DND-41 (cell line): Measurements from ENCODE around the gene SLC22A14.

ENCODE experiments used
- ATAC-seq: fragments of 200-7000 bp; cut with Tn5 transposase; 3 replicates; pipeline ENCODE4 v1.9.1; 2021; ENCODE audit warnings: low read depth; ENCODE audit not compliant: insufficient read depth
- DNase-seq: peaks from one replicate; pipeline ENCODE4 v3.0.0-alpha.2; 2020
- H2AFZ ChIP-seq: 2 replicates; pipeline ENCODE4 v1.6.0; 2012; ENCODE audit warnings: low read depth, low read length
- H3K27ac ChIP-seq: 2 replicates; pipeline ENCODE4 v1.5.1; 2012; ENCODE audit warnings: low read length, inconsistent platforms
- H3K27me3 ChIP-seq: fragments of 200-600 bp; sonication (generic); 2 replicates; pipeline ENCODE4 v1.6.0; 2012; ENCODE audit warnings: low read length, mild to moderate bottlenecking, inconsistent platforms; ENCODE audit not compliant: insufficient read depth, poor library complexity
- H3K36me3 ChIP-seq: 2 replicates; pipeline ENCODE4 v1.5.1; 2012; ENCODE audit warnings: low read length, inconsistent platforms; ENCODE audit not compliant: insufficient read depth
- H3K4me1 ChIP-seq: 2 replicates; pipeline ENCODE4 v1.5.1; 2012; ENCODE audit warnings: mild to moderate bottlenecking, low read length; ENCODE audit not compliant: insufficient read depth
- H3K4me2 ChIP-seq: 2 replicates; pipeline ENCODE4 v1.6.0; 2012; ENCODE audit warnings: mild to moderate bottlenecking, moderate library complexity, low read length, inconsistent platforms; ENCODE audit not compliant: insufficient read depth
- H3K4me3 ChIP-seq, 2 experiments: fragments of 200-600 bp in 1 of 2; shearing (Covaris generic) in 1 of 2; 2 replicates each; pipeline ENCODE4 v1.5.1; 2012 to 2016; ENCODE audit warnings: inconsistent platforms in 2 of 2, low read length in 2 of 2, mild to moderate bottlenecking in 2 of 2, low read depth in 1 of 2, moderate library complexity in 1 of 2
- H3K79me2 ChIP-seq: 2 replicates; pipeline ENCODE4 v1.6.0; 2012; ENCODE audit warnings: low read length, inconsistent platforms; ENCODE audit not compliant: insufficient read depth
- H3K9ac ChIP-seq: 2 replicates; pipeline ENCODE4 v1.6.0; 2012; ENCODE audit warnings: low read depth, mild to moderate bottlenecking, inconsistent platforms, low read length, moderate library complexity
- H3K9me3 ChIP-seq: 2 replicates; pipeline ENCODE4 v1.5.1; 2012; ENCODE audit warnings: low read length, moderate library complexity, mild to moderate bottlenecking, inconsistent platforms; ENCODE audit not compliant: insufficient read depth, severe bottlenecking
- H4K20me1 ChIP-seq: 2 replicates; pipeline ENCODE4 v1.6.0; 2012; ENCODE audit warnings: low read length; ENCODE audit not compliant: insufficient read depth
- CTCF ChIP-seq: IDR thresholded peaks from 2 replicates; pipeline ENCODE4 v1.5.1; 2012; ENCODE audit warnings: borderline replicate concordance, low read length, moderate library complexity, mild to moderate bottlenecking; ENCODE audit not compliant: poor library complexity, severe bottlenecking; ENCODE audit errors: extremely low read depth
- EZH2 ChIP-seq: IDR thresholded peaks from 3 replicates; pipeline ENCODE4 v1.6.1; 2012; ENCODE audit warnings: borderline replicate concordance, low read depth, mild to moderate bottlenecking, moderate library complexity, low read length, inconsistent platforms; ENCODE audit not compliant: severe bottlenecking

The SLC22A14 gene

DNA sequence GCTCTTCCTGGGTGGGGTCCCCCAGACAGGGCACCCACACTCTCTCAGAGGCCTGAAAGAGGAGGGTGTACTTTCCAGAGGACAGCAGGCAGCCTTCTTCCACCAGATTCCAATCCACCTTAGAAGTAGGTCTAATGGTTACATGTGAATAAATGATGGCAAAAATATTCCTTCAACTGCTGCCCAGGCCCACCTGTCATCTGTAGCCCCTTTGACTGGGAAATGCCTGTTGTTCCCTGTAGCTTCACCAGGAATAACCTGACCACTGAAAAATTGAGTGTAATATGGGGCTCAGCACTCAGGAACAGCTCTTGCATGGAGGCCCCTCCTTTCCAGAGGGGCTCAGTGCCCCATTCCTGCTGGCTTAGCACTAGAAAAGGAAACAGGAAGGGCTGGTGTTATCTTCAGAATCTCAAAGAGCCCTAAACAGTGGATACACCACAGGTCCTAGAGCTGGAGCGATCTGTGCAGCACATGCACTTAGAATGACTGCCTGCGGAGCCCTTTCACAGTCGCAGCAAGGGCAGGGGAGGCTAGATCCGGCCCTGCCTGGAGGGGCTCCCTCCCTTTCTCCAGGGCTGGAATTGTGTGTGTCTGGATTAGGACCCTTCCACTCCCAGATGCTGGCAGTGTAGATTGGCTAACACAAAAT, 32.1 kb downstream of the SLC22A14 start:
- Histone ChIP-seq H3K27me3 (peaks cover 6% of the 10 kb centered on the region), H3K4me3 (no peak overlapping the region), H3K4me2 (no peak overlapping the region), H3K4me1 (no peaks in the 10 kb centered on the region), H3K36me3 (no peaks in the 10 kb centered on the region), H3K27ac (no peak overlapping the region), H4K20me1 (no peaks in the 10 kb centered on the region), H3K9me3 (no peaks in the 10 kb centered on the region), H3K9ac (no peak overlapping the region), H2AFZ (no peak overlapping the region), H3K79me2 (no peaks in the 10 kb centered on the region)
- TF ChIP-seq EZH2 = no peak
- TF ChIP-seq CTCF = no peak
- ATAC-seq (no peak), DNase-seq (no peak)

DNA sequence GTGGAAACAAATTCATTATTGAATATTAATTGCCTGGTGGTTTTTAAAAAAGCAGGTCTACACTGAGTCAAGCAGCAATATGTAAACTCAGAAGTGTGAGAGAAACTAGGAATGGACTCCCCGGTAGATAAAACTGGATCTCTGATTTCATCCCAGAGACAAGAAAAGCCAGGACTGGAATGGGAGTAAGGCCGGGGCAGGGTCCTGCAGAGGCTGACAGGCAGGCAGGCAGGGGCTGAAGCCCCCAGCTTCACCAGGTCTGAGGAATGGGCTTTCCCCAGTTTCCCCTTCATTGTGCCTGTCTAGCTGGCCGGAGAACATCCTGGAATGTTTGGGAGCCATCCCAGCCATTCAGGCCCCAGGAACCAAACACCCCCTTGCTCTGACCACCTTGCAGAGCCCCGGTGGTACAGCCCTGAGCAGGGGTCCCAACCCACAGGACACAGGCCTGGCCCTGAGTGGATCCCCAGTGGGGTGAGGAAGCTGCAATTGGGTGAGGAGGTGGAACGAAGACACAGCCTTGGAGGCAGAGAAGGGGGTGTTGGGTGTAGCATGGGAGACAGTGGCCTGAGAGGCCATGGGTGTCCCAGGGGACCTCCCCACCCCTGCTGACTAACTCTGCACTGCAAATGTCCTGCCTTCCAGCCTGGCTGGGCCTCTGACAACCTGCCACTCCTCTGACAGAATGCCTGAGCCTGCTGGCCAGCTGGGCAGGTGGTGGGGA, 32.8 kb downstream of the SLC22A14 start:
- no peak overlapping the region for H3K9ac ChIP-seq
- no peak overlapping the region for H3K4me2 ChIP-seq
- no peak overlapping the region for H2AFZ ChIP-seq
- no peaks in the 10 kb centered on the region for H3K4me1 ChIP-seq
- no peak overlapping the region for H3K4me3 ChIP-seq
- DNase-seq = no peak
- no peak for ATAC-seq
- H4K20me1 ChIP-seq = no peaks in the 10 kb centered on the region
- H3K36me3 ChIP-seq = no peaks in the 10 kb centered on the region
- H3K79me2 ChIP-seq = no peaks in the 10 kb centered on the region
- no peaks in the 10 kb centered on the region for H3K9me3 ChIP-seq
- H3K27me3 ChIP-seq = peaks cover 6% of the 10 kb centered on the region
- TF ChIP-seq CTCF = no peak
- no peak for TF ChIP-seq EZH2
- no peak overlapping the region for H3K27ac ChIP-seq

- TF ChIP-seq CTCF = no peak
- no peak for TF ChIP-seq EZH2
- no peak for DNase-seq
These were observed 33.6 kb downstream of the SLC22A14 start for GRCh38 chr3:38315488-38316230.

More at GRCh38 chr3:38315488-38316230, 33.6 kb downstream of the SLC22A14 start:
- ATAC-seq = no peak
- no peaks in the 10 kb centered on the region for H3K9me3 ChIP-seq
- no peak overlapping the region for H3K9ac ChIP-seq
- no peak overlapping the region for H2AFZ ChIP-seq
- no peak overlapping the region for H3K27ac ChIP-seq
- H3K4me2 ChIP-seq = no peak overlapping the region
- H3K4me1 ChIP-seq = no peaks in the 10 kb centered on the region
- no peak overlapping the region for H3K4me3 ChIP-seq
- no peaks in the 10 kb centered on the region for H3K36me3 ChIP-seq
- H3K79me2 ChIP-seq = no peaks in the 10 kb centered on the region
- no peaks in the 10 kb centered on the region for H4K20me1 ChIP-seq
- H3K27me3 ChIP-seq = peaks cover 6% of the 10 kb centered on the region
